Measurements from ENCODE around the gene RANBP3.
"Not testable (repeated sequence)": the region's sequence is repeated elsewhere in the genome, so short reads cannot be mapped to it uniquely, and the experiment has no call there.

GRCh38 chr19:5961641-5961968 lies 16.3 kb downstream of the RANBP3 start:
- TF ChIP-seq, protein P1, sequence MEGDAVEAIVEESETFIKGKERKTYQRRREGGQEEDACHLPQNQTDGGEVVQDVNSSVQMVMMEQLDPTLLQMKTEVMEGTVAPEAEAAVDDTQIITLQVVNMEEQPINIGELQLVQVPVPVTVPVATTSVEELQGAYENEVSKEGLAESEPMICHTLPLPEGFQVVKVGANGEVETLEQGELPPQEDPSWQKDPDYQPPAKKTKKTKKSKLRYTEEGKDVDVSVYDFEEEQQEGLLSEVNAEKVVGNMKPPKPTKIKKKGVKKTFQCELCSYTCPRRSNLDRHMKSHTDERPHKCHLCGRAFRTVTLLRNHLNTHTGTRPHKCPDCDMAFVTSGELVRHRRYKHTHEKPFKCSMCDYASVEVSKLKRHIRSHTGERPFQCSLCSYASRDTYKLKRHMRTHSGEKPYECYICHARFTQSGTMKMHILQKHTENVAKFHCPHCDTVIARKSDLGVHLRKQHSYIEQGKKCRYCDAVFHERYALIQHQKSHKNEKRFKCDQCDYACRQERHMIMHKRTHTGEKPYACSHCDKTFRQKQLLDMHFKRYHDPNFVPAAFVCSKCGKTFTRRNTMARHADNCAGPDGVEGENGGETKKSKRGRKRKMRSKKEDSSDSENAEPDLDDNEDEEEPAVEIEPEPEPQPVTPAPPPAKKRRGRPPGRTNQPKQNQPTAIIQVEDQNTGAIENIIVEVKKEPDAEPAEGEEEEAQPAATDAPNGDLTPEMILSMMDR (IDR thresholded peaks at IDR 0.05), result not testable (repeated sequence)
- not testable (repeated sequence) for TF ChIP-seq EP300, POLR2A (IDR thresholded peaks at IDR 0.05)

All from upper lobe of left lung (tissue), 4 donors.